ENCODE results near the gene NUDT4B. TPM values are rescaled to one million over a fixed set of nuclear protein-coding genes. Genes with fewer than 3 reads are reported as not detected.
"Not testable (repeated sequence)": the region's sequence is repeated elsewhere in the genome, so short reads cannot be mapped to it uniquely, and the experiment has no call there.

Gene NUDT4B
- total and polyA plus RNA-seq, 9 donors, result 0.98 to 54.6 (median 3.7) TPM; not detected in 3

DNA sequence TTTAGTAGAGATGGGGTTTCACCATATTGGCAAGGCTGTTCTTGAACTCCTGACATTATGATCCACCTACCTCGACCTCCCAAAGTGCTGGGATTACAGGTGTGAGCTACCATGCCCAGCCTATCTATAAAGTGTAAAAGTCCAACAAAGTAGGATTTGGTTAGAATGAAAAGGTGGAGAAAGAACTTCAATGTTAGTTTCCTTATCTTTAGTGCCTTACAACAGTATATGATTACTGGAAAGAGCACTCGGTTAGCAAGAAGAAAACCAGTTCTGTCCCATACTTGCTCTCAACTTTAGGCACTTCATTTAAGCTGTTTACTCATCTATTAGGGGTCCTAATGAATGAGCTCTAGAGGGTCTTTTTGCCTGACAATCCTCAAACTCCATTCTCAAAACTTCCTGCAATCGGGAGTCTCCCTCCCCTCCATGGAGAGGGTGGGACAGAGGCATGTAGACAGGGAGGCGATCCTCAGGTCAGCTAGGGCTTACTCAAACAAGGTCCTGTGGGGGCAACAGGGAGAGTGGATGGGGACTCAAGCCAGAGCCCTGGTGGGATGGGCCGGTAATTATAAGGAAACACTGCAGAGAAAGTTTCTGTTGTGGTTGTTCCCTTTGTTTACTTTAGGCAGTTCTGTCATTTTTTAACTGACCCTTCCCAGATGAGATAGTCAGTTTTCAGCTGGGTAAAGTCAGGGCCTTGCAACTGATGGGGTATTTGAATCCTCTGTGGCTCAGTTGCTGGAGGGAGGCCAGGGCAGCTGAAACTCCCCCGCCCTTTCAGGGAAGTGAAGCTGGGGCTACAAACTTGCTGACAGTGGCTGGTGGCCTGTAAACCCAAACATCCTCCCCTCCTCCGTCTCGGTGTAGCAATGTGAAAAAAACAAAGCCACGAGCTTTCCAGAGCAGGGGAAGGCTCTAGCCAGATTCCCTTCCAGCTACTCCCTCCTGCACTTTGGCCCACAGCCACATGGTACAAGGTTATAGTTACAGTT is 4.6 kb upstream of the NUDT4B start:
- H3K27me3 ChIP-seq; H3K27ac ChIP-seq; H3K4me1 ChIP-seq (ENCODE audit: insufficient read depth); H3K9me3 ChIP-seq; intact Hi-C loops (cut with DNase I); H3K36me3 ChIP-seq; H3K4me3 ChIP-seq; DNase-seq: not testable (repeated sequence)
- no CpG with 5 or more reads among the region's 9 CpGs for WGBS, 3 donors

DNA sequence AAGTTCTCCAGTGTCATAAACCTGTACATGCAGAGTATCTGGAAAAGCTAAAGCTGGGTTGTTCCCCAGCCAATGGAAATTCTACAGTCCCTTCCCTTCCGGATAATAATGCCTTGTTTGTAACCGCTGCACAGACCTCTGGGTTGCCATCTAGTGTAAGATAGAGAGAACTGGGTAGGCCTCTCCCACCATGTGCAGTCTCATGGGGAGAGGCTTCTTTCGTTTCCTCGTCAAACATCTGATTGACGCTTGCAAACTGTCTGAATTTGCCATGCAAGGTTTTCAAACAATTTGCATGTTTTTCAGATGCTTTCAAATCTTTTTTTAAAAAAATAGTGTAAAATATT is 734 bp downstream of the NUDT4B start:
- no CpG with 5 or more reads among the region's 5 CpGs for WGBS, 3 donors
- H3K27ac ChIP-seq; DNase-seq; H3K36me3 ChIP-seq; H3K9me3 ChIP-seq; intact Hi-C loops (cut with DNase I); H3K4me1 ChIP-seq (ENCODE audit: insufficient read depth); H3K27me3 ChIP-seq; H3K4me3 ChIP-seq: not testable (repeated sequence)

DNA sequence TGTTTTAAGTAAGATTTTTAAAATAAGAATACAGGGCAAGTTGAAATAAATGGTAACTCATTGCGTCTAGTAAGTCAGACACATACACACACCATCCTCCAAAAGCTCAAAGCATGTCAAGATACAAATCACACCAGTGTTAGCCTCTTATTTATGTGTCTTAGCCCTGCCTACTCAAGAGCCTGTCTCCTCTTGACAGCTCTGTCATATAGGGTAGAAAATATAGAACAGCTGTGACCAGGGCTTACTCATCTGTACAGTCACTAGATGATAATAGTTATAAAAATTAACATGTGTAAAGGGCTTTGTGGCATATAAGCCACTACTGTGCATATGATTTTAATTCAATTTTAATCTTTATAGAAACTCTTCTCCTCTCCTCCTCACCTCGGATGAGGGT is 7.7 kb downstream of the NUDT4B start:
- DNase-seq; H3K4me1 ChIP-seq (ENCODE audit: insufficient read depth); H3K4me3 ChIP-seq; H3K9me3 ChIP-seq; H3K27ac ChIP-seq; H3K36me3 ChIP-seq; intact Hi-C loops (cut with DNase I); H3K27me3 ChIP-seq: not testable (repeated sequence)
- no CpG with 5 or more reads among the region's 2 CpGs for WGBS, 3 donors

DNA sequence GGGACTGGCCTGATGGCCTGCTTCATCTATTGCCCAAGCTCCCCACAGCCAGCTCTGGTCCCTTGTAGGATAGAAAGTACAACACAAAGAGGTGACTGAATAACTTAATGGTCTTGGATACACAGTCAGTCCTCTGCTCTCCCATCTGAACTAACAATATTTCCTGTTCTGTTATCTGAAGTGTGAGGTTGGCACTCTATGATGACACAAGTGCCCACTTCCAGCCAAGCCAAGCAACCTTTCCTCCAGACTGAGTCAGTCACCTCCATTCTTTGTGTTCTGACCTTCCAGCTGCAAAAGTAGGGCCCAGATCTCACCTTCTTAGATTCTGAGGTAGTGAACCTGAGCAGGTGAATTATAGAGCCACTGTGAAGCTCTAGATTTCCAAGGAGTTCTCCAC is 8.9 kb downstream of the NUDT4B start:
- H3K4me1 ChIP-seq (ENCODE audit: insufficient read depth); DNase-seq; H3K4me3 ChIP-seq; H3K9me3 ChIP-seq; H3K36me3 ChIP-seq; H3K27ac ChIP-seq; H3K27me3 ChIP-seq; intact Hi-C loops (cut with DNase I): not testable (repeated sequence)

DNA sequence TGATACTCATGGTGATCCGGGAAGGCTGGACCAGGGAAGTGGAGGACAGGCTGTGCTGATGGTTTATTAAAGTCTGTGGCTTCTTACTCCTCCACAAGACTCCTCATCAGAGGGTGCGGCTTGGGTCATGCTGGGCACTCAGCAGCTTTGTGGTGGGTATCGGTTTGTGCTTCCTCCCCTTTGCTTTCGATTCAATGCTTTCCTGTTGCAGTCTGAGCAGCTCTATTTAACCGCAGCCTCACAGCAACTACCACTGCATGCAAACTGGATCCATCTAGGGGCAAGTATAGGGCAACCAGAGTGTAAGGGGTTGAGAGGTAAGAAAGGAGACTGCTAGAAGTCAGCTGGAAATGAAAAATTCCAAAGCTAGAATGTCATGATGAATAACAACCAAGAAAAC is 9.8 kb downstream of the NUDT4B start:
- intact Hi-C loops (cut with DNase I); H3K27ac ChIP-seq; H3K27me3 ChIP-seq; H3K4me1 ChIP-seq (ENCODE audit: insufficient read depth); H3K36me3 ChIP-seq; H3K9me3 ChIP-seq; DNase-seq; H3K4me3 ChIP-seq: not testable (repeated sequence)
- no CpG with 5 or more reads among the region's 5 CpGs for WGBS, 3 donors

DNA sequence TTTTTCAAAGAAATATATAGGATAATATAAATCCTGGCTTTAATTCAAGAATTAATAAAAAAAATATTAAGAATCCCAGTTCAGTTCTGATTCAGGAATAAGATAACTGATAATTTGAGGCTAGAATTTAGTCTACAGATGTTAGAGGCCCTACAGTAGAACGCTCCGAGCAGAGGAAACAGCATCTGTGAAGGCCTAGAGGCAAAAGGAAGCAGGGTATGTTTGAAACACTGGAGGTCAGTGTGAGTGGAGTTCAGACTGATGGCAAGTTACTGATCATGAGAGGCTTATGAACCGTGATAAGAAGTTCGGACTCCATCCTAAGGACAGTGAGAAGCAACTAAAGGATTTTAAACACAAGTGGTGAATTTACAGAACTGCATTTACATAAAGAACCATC is 10.4 kb downstream of the NUDT4B start:
- H3K27ac ChIP-seq; H3K27me3 ChIP-seq; H3K4me1 ChIP-seq (ENCODE audit: insufficient read depth); H3K4me3 ChIP-seq; H3K36me3 ChIP-seq; H3K9me3 ChIP-seq; DNase-seq; intact Hi-C loops (cut with DNase I): not testable (repeated sequence)
- no CpG with 5 or more reads among the region's 4 CpGs for WGBS, 3 donors

DNA sequence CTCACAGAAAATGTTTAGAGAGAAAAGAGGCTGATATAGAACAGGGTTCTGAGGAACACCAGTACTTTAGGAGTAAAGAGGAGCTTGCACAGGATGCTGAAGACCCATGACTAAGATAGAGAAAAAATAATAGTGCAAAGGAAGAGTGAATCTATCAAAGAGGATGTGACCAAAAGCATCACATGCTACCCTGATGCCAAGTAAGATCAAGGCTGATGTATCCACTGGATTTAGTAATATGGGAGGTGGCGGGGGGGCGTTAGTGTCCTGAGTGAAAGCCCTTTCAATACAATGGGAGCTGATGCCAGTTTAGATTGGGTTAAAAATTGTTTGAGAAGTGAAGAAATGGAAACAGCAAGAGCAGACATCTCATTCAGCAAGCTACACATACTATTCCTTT is 11.2 kb downstream of the NUDT4B start:
- H3K27ac ChIP-seq; H3K27me3 ChIP-seq; intact Hi-C loops (cut with DNase I); H3K9me3 ChIP-seq; H3K36me3 ChIP-seq; H3K4me3 ChIP-seq; H3K4me1 ChIP-seq (ENCODE audit: insufficient read depth): not testable (repeated sequence)
- DNase-seq, result peak; percentile 3 to 26 (median 21)
- WGBS, 3 donors, result 94 to 100% (median 100%) methylated on average over 2 of the region's 2 CpGs

DNA sequence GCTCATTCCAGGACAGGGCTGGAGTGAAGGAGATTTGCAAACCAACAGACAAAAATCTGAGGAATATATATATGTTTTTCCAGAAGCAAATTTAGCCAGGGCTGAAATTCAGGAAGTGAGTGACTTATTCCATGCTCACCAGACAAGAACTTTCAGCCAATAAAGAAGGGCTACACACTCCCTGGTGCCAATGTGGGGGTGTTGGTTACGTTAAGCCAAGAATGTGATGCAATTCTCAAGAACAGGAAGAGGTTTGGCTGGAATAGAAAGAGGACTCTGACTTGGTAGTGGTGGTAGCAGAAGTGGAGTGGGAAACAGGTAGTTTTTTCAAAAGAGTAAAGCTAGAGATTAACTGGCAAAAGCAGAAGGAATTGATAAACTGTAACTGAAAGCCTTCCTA is 11.6 kb downstream of the NUDT4B start:
- H3K9me3 ChIP-seq; H3K27ac ChIP-seq; H3K27me3 ChIP-seq; H3K36me3 ChIP-seq; H3K4me1 ChIP-seq (ENCODE audit: insufficient read depth); H3K4me3 ChIP-seq; DNase-seq; intact Hi-C loops (cut with DNase I): not testable (repeated sequence)
- no CpG with 5 or more reads among the region's 1 CpG for whole genome bisulfite sequencing, 3 donors

DNA sequence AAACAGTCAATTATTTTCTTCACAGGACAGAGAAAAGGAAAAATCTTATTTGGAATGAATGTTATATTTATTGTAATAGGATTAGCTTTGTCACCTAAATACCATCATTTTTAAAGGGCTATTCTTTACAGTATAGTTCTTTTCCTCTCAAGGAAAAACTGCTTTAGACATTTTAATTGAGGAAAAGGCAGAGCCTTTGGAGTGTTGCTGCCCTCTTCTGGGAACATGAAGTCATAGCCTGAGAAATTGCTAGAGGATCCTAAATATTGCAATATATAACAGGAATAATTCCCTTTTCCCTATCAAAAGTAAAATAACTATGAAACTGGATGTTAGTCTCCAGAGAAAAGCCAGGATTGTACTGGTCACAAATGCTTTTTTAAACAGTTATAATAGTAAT is 12.8 kb downstream of the NUDT4B start:
- H3K27ac ChIP-seq; H3K36me3 ChIP-seq; intact Hi-C loops (cut with DNase I); H3K4me1 ChIP-seq (ENCODE audit: insufficient read depth); DNase-seq; H3K9me3 ChIP-seq; H3K27me3 ChIP-seq; H3K4me3 ChIP-seq: not testable (repeated sequence)

DNA sequence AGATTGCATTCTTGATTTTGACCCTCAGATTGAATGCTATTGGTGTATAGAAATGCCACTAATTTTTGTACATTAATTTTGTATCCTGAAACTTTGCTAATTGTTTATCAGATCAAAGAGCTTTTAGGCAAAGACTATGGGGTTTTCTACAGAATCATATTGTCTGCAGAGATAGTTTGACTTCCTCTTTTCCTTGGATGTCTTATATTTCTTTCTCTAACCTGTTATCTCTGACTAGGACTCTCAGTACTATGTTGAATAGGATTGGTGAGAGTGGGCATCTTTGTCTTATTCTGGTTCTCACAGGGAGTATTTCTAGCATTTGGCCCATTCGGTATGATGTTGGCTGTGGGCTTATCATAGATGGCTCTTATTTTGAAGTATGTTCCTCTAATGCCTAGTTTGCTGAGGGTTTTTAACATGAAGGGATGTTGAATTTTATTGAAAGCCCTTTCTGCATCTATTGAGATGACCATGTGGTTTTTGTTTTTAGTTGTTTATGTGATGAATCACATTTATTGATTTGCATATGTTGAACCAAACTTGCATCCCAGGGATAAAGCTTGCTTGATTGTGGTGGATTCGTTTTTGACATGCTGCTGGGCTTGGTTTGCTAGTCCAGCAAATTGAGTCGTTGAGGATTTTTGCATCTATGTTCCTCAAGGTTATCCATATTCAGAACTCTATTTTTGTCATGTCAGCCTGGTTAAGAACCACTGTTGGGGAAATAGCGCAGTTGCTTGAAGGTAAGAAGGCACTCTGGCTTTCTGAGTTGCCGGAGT is 16.9 kb downstream of the NUDT4B start:
- WGBS, 3 donors, result no CpG with 5 or more reads among the region's 5 CpGs
- H3K4me1 ChIP-seq (ENCODE audit: insufficient read depth); DNase-seq; intact Hi-C loops (cut with DNase I); H3K36me3 ChIP-seq; H3K27ac ChIP-seq; H3K27me3 ChIP-seq; H3K9me3 ChIP-seq; H3K4me3 ChIP-seq: not testable (repeated sequence)

DNA sequence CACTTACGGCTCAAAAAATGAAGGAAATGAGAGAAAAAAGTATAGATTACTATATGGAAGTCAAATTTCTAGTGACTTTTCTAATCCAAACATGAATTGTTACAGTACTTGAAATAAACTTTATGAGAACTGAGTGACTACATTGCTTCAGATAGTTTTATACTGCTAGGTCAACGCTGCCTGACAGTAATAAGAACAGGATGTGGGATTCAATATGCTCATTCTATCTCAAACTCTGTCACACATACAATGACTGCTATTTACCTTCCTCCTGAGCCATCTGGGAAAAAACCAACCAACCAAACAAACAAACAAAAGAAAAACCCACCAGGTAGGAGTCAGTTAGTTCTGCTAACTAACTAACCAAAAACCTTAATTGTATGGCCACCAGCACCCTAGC is 20.0 kb downstream of the NUDT4B start:
- H3K4me3 ChIP-seq; H3K36me3 ChIP-seq; H3K27me3 ChIP-seq; H3K4me1 ChIP-seq (ENCODE audit: insufficient read depth); DNase-seq; H3K9me3 ChIP-seq; H3K27ac ChIP-seq; intact Hi-C loops (cut with DNase I): not testable (repeated sequence)
- no CpG with 5 or more reads among the region's 2 CpGs for WGBS, 3 donors

DNA sequence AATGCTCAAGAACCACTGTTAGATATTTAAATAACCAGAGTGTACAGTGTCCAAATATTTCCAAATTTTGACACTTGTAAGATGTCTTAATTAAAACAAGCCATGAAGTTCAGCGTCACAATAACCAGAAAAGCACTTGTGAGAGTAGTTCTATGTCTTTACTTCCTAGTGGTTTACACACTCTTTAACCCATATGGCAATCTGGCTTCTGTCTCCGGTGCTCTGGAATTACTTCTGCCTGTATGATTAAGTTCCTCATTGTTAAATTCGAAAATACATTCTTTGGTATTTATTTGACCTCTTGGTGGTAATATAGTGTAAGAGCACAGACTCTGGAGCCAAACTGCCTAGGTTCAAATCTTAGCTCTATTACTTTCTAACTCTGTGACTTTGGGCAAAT is 20.9 kb downstream of the NUDT4B start:
- H3K9me3 ChIP-seq; H3K27me3 ChIP-seq; intact Hi-C loops (cut with DNase I); H3K4me1 ChIP-seq (ENCODE audit: insufficient read depth); H3K36me3 ChIP-seq; H3K27ac ChIP-seq; H3K4me3 ChIP-seq; DNase-seq: not testable (repeated sequence)
- WGBS, 3 donors, result no CpG with 5 or more reads among the region's 3 CpGs

Data from ovary (tissue), 9 donors.